Stimulated activated CD8-positive, alpha-beta memory T cell treated with anti-CD3 and anti-CD28 coated beads, Interleukin-2, amount 100 ng/mL, for 48 hours (primary cell): Measurements from ENCODE around the gene LIMCH1.
"Not testable (repeated sequence)": the region's sequence is repeated elsewhere in the genome, so short reads cannot be mapped to it uniquely, and the experiment has no call there.

ENCODE experiments used
- DNase-seq, 2 donors: peaks; one replicate each; pipeline ENCODE4 v3.0.0-alpha.2; 2020; ENCODE audit warnings: low read depth in 2 of 2

LIMCH1 gene

GRCh38 chr4:41644915-41645295, 106.9 kb downstream of the LIMCH1 start:
- DNase-seq: no peak

DNA sequence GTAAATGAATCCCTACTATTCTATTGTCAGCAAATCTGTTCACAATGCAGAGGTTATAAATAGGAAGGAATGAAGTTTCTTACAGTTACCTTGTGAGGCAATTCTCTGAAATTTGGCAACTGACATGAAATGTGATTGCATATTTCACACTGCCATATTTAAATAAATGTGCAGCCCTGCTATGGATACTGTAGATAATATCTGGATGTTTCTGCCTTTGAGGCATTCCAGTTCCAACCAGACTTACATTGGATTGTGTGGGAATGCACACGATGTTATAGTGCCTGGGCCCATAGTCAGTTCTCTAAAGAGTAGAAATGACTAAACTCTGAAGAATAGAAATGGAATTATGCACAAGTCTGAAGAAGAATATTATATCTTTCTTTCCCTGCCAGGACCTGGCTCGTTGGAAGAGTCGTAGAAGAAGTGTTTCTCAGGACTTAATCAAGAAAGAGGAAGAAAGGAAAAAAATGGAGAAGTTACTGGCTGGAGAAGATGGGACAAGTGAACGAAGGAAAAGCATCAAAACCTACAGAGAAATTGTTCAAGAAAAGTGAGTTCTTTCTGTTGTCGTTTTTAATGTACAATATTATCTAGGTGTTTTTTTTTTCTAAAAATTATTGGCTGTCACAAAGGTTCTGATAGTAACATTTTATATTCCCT, 107.9 kb downstream of the LIMCH1 start:
- no peak for DNase-seq

- no peak for DNase-seq
Observed at GRCh38 chr4:41646862-41647261, 108.9 kb downstream of the LIMCH1 start.

- DNase-seq: no peak
Observed at GRCh38 chr4:41647383-41647782, 109.4 kb downstream of the LIMCH1 start.

- not testable (repeated sequence) for DNase-seq
Observed at GRCh38 chr4:41651150-41651549, 113.2 kb downstream of the LIMCH1 start.

DNA sequence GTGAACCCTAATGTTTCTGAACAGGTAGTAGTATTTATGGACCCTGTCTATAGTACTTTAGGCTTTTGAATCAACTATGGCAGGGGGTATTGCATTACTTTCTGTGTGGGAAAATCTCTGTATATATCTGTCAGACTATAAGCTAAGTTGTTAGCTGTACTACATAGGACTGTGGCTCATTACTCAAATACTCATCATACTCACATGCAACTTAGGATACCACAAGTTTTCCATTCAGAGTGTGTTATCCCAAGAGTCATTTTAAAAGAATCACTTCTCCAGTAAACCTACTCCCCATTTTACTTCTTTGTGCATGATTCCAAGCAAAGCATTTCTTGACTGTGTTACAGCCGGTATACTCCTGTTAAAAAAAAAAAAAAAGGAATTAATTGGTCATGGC, 115.0 kb downstream of the LIMCH1 start:
- no peak for DNase-seq

DNA sequence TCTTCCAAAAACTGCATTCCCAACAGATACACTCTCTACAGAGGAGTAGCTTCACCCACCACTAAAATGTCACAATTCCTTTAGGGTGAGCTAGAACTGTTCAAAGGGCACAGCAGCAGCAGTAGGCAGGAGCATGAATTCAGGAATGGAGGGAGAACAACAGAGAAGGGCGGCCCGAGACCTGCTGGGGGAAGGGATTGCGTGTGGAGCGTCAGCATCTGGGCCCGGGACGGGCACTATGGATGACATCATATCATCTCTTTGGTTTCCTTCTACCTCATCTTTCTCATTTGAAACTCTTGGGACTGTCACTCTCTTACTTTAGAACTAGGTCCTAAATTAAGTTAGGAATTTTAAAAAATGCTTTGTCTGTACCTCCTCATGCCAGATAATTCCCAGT, 115.6 kb downstream of the LIMCH1 start:
- no peak for DNase-seq

DNA sequence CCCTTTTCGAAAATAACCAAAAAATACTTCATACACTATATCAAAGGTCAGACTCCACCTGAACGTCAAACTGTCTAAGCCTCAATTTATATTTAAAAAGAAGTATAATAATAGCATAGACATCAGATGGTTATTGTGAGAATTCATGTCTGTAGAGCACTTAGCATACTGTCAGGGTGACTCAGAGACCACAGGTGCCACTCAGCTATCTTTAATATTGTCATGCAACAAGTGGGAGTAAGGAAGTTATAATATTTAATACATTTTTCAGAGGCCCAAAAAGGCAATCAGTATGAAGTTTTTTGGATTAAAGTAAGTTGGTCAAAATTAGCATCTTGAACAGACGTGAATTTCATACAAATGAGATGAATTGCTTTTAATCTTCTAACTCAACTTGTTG, 117.2 kb downstream of the LIMCH1 start:
- DNase-seq: no peak

DNA sequence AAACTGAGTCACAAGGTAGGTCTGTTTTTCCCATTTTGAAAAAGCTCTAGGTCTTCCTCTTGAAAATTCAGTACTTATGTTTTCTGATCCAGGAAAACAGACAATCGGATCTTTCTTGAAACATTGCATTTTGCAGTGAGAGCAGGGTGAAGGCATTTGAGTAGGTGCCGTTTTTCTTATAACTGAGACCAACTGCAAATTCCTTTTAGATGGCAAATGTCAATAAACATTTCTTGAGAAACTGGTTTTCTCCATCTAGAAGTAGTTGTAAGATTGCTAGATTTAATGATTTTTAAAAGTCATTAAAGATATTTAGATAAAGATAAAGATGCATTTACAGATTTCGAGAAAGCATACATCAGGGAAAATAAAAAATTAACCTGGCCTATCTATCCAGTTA, 118.1 kb downstream of the LIMCH1 start:
- no peak for DNase-seq

DNA sequence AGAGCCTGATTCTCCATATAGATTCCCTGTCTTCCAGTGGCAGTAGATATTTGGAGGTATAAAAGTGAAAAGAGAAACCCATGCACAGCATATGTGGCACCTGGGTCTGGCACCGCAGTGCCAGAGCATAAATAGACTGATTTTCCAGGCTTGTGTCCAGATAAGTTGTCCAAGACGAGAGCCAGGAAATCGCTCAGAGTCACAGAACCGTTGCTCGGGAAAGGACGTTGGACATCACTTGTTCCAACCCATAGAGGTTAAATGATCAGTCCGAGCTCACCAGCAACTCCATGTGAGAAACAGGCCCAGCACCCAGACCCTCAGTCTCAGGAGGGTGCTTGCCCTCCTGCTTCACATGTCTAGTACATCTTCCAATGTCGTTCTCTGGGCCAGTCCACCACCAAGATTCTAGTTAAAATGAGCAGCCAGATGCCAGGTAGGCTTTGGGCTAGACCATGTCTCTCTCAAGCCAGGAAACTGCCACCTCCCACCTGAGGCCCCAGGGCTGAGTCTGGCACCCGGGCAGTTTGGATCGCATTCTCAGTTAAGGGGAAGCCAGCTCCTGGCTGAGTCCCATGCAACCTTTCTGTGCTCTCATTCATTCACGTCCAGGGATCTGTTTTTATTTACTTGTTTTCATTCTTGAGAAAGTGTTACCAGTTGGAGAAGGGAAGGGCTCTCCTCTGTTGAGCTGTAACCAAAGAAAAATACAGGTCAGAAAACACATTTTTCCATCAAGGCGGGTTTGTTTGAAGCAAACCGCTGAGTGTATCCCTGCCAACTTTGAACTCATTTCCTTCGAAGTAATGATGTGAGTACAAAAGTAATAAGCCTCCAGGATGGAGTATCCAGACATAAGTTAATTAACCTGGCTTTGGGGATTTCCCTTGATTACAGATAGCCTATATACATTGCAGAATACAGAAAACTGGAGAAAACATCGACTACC, 118.9 kb downstream of the LIMCH1 start:
- no peak for DNase-seq

DNA sequence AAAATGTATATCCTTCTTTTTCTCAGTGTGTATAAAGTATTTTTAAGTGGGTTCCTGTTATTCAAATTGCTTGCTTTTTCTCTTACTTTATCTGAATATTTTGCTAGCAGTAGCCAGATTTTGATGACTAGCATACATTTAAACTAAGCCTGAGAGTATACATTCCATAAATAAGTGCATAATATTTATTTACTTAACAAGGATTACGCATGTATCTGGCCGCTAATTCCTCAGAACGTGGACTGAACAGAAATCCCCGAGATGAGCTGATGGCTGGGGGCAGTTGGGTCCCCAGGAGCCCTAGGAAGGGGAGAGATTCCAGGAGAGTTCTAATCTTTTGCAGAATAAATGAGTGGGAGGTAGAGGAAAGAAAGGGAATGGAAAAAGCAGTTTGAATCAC, 119.6 kb downstream of the LIMCH1 start:
- no peak for DNase-seq

DNA sequence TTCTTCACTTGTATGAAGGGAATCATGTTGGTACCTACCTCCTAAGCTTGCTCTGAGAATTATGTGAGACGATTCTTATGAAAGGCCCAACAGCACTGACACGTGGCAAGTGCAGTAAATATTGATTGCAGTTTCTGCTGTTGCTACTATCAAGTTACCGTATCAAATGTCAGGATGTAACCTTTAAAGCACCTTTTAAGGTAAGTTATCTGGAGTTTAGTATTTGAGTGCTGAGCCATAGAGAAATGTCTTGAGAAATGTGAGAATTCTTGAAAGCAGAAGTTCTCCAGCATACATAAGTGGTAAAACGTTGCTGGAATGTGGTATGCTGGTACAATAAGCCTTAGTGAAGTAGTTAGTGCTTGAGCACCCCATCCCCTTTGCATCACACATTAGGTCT, 120.2 kb downstream of the LIMCH1 start:
- no peak for DNase-seq

GRCh38 chr4:41660352-41660751, 122.4 kb downstream of the LIMCH1 start:
- DNase-seq: no peak

DNA sequence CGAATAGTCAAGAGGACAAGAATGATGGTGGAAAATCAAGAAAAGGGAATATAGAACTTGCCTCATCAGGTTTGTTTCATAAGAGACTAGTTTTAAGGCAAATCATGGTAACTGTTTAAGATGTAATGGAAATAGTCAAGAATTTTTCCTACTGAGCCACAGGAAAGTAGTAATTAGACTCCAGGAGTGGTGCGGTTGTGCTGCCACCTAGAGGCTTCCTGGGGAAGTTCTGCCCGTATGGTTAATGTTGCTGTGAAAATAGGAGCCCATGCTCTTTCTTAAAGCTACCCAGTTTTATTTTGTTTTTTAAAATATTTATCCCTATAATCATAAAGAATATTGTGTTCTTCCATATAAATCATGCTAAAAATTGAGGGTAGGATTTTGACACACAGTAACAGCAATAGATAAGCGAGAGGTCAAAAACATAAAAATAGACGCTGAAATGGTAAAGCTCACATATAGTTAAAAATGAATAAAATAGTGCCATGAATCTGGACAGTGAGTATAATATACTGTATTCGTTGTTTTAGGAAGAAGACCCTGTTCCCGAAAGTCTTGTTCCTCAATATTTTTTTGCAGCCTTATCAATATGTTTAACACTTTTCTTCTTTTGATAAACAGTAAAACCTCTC, 123.6 kb downstream of the LIMCH1 start:
- DNase-seq: peak; percentile 10 to 26

DNA sequence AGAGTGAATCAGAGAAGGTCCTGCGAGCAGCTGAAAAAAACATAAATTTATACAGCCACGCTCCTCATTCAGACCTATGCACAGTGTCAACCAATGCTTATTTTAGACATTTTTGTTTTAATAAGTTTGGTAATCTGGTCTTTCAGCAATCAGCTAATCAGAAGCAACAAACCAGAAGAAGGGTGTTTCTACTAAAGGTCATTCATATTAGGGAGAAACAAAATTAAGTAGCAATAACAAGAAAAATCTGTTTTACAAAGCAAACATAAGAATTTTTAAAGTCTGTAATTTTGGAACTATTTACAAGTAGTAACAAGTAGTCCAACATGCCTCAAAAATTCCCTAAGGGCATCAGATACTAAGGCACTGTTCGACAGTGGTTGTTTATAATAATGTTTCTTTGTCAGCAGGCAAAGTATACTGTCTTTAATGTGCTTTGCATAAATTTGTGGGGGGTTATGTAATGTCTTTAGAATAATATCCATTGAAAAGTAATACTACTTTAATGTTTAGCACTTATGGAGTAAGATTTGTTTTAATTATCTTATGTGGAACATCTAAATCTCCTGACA, 127.8 kb downstream of the LIMCH1 start:
- no peak for DNase-seq

DNA sequence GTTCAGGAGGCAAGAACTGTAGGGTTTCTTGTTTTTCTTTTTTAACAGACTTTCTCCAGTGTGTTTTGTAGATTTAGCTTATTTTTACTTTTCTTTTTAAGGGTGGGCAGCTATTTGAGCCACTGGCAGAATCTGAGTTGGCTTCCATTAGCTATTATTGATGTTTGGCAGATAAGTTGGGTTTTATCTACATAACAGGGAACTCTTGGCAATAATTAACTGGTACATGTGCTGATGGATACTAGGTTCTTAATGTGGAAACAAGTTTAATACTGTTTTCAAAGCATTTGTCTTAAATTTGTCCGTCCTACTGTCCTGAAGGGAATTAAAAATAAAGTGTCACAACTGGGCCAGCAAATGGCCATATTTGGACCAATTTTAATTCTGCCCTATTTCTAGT, 130.1 kb downstream of the LIMCH1 start:
- no peak for DNase-seq

DNA sequence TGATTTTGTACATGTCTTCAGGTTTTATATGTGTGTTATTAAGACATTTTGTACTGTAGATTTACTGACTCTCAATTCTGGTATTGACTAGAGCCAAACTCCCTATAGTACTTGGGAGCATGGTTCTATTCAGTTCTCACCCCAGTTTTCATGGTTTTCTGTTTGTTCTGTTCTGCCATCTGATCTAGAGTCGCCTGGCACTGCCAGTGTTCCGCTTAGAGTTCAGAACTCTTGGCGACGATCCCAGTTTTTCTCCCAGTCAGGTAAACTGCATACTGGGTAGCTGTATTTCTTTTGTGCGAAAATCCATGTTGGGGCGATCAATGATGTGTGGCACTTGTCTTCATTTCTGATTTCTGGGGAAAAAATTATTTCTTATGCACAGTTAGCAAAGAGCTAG, 132.6 kb downstream of the LIMCH1 start:
- no peak for DNase-seq

- no peak for DNase-seq
Observed at GRCh38 chr4:41670982-41671381, 133.0 kb downstream of the LIMCH1 start.

DNA sequence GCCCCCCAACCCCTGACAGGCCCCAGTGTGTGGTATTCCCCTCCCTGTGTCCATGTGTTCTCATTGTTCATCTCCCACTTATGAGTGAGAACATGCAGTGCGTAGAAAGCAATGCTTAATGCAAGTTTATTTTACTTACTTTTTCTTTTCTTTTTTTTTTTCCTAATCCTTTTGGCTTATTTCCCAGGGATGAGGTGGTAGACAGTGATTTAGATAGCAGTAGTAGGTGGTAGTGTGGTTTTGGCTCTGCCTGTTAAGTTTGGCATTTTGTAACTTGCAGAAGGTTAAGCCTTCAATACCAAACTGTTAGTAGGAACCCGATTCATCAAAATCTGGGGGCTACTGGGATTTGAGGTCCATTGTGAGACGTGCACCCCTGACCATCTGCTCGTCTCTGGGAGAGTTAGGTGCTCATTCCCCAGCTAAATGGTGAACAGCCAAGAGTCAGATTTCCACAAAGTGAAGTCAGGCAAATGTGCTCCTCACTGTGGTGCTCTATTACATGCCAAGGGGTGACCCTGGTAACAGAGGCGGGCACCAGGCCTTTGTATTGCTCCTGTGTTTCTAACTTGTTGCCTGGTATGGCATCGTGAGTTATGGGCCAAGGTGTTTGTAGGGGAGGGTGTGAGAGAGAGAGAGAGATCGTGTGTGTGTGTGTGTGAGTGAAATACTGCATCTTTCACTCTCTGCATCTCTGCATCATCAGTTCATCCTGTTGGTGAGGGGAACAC, 140.3 kb downstream of the LIMCH1 start:
- no peak for DNase-seq

DNA sequence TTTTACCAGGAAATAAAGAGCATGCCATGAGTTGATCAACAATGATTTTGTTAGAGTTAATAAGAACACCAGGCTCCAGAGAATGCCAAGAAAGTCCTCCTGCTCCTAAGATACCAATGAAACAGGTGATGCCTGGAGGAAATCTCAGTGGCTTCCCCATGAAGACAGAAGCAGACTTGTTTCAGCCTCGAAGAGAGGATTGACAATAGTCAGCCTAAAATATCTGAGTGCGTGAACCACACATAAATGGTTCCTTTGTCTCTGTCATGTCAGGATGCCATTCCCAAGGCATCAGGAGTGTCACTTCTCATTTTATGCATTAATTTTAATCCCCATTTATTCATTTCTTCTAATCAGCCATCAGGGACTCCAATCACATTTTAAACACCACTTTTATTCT, 141.0 kb downstream of the LIMCH1 start:
- DNase-seq: no peak

- DNase-seq: no peak
Observed at GRCh38 chr4:41679991-41680390, 142.0 kb downstream of the LIMCH1 start.

DNA sequence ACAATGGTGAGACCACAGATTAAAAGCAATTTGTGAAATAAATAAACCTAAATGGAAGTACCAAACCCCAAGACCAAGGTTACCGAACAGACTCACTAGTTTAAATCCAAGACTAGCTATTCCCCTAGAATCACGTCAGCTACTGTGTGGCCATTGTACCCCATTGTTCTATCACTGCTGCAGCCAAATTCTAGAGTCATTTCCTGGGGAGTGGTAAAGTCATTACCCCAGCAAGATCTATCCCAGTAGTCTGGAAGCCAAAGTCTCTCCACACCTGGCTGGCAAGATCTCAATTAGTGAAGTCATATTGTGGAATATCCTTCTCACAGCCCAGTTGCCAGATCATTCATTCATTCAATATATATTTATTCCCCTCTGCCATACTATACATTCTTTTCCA, 143.1 kb downstream of the LIMCH1 start:
- no peak for DNase-seq
